Spleen (tissue), 11 donors: Measurements from ENCODE around the gene C12orf76. TPM values are rescaled to one million over a fixed set of nuclear protein-coding genes. Genes with fewer than 3 reads are reported as not detected.

Source experiments
- DNase-seq: peaks from one replicate; pipeline ENCODE4 v3.0.0-alpha.2; 2020
- H3K27ac ChIP-seq, 8 donors: fragments of 200-600 bp; sonication (generic) in 7 of 8; 1 replicate in 4 of 8; 2 replicates in 4 of 8; pipeline versions ENCODE4 v1.5.0 to v1.8.0; 2016 to 2021; ENCODE audit warnings: inconsistent platforms in 4 of 8, mild to moderate bottlenecking in 4 of 8, moderate library complexity in 1 of 8
- H3K27me3 ChIP-seq, 7 donors: fragments of 200-600 bp; sonication (generic) in 6 of 7; replicated peaks in 1 of 7; 1 replicate in 4 of 7; 2 replicates in 3 of 7; pipeline versions ENCODE4 v1.5.0 to v1.8.0; 2016 to 2021; ENCODE audit warnings: inconsistent platforms in 3 of 7, mild to moderate bottlenecking in 1 of 7
- H3K36me3 ChIP-seq, 6 donors: fragments of 200-600 bp; sonication (generic) in 5 of 6; 1 replicate in 4 of 6; 2 replicates in 2 of 6; pipeline versions ENCODE4 v1.5.0 to v1.8.0; 2016 to 2021; ENCODE audit warnings: inconsistent platforms in 2 of 6
- H3K4me1 ChIP-seq, 6 donors: fragments of 200-600 bp; sonication (generic) in 5 of 6; 1 replicate in 3 of 6; 2 replicates in 3 of 6; pipeline versions ENCODE4 v1.5.0 to v1.8.0; 2016 to 2021; ENCODE audit warnings: inconsistent platforms in 3 of 6
- H3K4me3 ChIP-seq, 8 donors: fragments of 200-600 bp; sonication (generic) in 7 of 8; 1 replicate in 4 of 8; 2 replicates in 4 of 8; pipeline versions ENCODE4 v1.5.0 to v1.8.0; 2016 to 2021; ENCODE audit warnings: inconsistent platforms in 4 of 8, mild to moderate bottlenecking in 4 of 8, moderate library complexity in 2 of 8
- H3K9me3 ChIP-seq, 8 donors: fragments of 200-600 bp; sonication (generic) in 7 of 8; 1 replicate in 4 of 8; 2 replicates in 4 of 8; pipeline versions ENCODE4 v1.5.0 to v1.8.0; 2016 to 2021; ENCODE audit warnings: inconsistent platforms in 4 of 8
- POLR2A ChIP-seq, 3 donors: fragments of 450-650 bp; IDR thresholded peaks; one replicate each; pipeline ENCODE4 v1.5.1; 2017; ENCODE audit warnings: antibody characterized with exemption in 3 of 3, mild to moderate bottlenecking in 1 of 3
- POLR2AphosphoS5 ChIP-seq, 3 donors: sonication (generic); formaldehyde crosslinking; IDR thresholded peaks; one replicate each; pipeline ENCODE4 v1.5.1; 2017; ENCODE audit warnings: antibody characterized with exemption in 3 of 3
- WGBS, 5 donors: extraction: QIAGEN DNeasy Blood & Tissue Kit in 3 of 5; methylation state at CpG; one replicate each; pipeline versions ENCODE4 v1.1.5 to v1.1.7; 2013 to 2018; 5-methylcytosine and 5-hydroxymethylcytosine counted together
- intact Hi-C: fragments of 100-400 bp; cut with DNase I; formaldehyde crosslinking; loops from one replicate; pipeline ENCODE4 v1.15.0; 2023; ENCODE audit warnings: low total_unique reads
- polyA plus RNA-seq, 3 donors: library from polyadenylated mRNA; stranded (reverse); fragments of 200-250 nt; gene quantifications; one replicate each; pipeline ENCODE4 v1.2.1, GENCODE V29; 2013
- total RNA-seq, 7 donors: library from RNA; depleted of rRNA in 3 of 7; stranded (reverse); fragments of >200 nt in 3 of 7; fragmentation: NEBNext Ultra II Directional in 4 of 7; extraction: Animal tissue kit (Norgen Biotek cat#: 25700) in 4 of 7; gene quantifications; one replicate each; pipeline versions ENCODE4 v1.1.0 to v1.2.1, GENCODE V29; 2016 to 2021
- TF ChIP-seq, protein P1 (sequence below), 11 experiments: fragments of 200-600 bp in 7 of 11; fragments of 450-650 bp in 4 of 11; sonication (generic) in 4 of 11; IDR thresholded peaks in 8 of 11; conservative IDR thresholded peaks in 3 of 11; 1 replicate in 7 of 11; 2 replicates in 4 of 11; pipeline versions ENCODE4 v1.4.0 to v1.8.0; 2016 to 2021; ENCODE audit warnings: antibody characterized with exemption in 11 of 11, inconsistent platforms in 4 of 11, mild to moderate bottlenecking in 1 of 11
- donor health status: healthy with polysubstance abuse.
- donor health status: DM: no; HTN: no; CAD: no; lungs with moderate emphysema.
- donor health status: DM: no; HTN: no; CAD: no.
- donor health status: Bipolar disorder and iron deficiency.
- donor health status: healthy.
- donor health status: DM: no; HTN: no; CAD: no.
- donor health status: DM: yes; HTN: yes; CAD: no.

Gene C12orf76
- total and polyA plus RNA-seq, 10 donors, result 12.9 to 21.5 (median 17.1) TPM

DNA sequence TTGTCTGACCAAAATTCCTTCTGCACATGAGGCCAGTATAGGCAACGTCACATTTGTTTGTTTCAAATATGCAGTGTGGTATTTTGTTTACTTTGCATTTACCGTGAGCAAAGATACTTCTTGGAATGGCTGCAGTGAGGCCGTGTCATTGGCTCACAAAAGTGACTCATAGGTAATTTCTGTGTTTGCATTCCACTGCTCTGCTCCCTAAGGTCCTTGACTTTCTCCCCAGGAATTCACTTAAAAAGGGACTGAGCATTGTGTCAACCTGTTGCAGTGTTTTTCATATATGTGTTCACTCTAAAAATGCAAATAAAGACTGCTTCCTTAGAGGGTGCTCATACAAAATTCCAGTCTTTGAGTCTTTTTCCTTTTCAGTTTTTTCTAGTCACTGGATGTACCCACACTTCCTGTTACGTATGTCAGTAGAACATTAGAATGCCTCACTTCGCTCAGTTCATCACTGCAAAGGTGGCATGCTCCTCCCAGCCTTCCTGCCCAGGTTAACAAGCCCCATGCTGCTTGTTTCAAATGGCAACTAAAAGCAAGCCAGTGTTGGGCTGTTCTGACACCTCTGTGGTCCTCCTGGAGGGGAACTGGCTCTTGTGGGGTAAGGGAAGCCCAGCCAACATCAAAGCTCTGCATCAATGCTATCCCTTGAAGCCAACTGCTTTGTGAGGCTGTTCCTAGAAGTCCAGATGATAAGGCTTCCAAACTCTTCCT lies 9.1 kb downstream of the C12orf76 start:
- Histone ChIP-seq H3K4me3 (no peak overlapping the region), H3K9me3 (no peaks in the 10 kb centered on the region), H3K36me3 (peaks cover 2 to 90% (median 52%) of the 10 kb centered on the region in 6 donors), H3K27ac (peak overlapping the region; percentile 31 to 78 (median 55)), H3K27me3 (no peaks in the 10 kb centered on the region), H3K4me1 (peaks cover 14 to 59% (median 30%) of the 10 kb centered on the region in 6 donors)
- 43 to 63% (median 54%) methylated on average over 5 of the region's 5 CpGs for WGBS, 5 donors
- intact Hi-C loops, result no loop called here
- TF ChIP-seq, protein P1, sequence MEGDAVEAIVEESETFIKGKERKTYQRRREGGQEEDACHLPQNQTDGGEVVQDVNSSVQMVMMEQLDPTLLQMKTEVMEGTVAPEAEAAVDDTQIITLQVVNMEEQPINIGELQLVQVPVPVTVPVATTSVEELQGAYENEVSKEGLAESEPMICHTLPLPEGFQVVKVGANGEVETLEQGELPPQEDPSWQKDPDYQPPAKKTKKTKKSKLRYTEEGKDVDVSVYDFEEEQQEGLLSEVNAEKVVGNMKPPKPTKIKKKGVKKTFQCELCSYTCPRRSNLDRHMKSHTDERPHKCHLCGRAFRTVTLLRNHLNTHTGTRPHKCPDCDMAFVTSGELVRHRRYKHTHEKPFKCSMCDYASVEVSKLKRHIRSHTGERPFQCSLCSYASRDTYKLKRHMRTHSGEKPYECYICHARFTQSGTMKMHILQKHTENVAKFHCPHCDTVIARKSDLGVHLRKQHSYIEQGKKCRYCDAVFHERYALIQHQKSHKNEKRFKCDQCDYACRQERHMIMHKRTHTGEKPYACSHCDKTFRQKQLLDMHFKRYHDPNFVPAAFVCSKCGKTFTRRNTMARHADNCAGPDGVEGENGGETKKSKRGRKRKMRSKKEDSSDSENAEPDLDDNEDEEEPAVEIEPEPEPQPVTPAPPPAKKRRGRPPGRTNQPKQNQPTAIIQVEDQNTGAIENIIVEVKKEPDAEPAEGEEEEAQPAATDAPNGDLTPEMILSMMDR (IDR thresholded peaks at IDR 0.05 in 8 of 11, conservative IDR thresholded peaks at IDR 0.05 in 3 of 11), result no peak
- no peak for TF ChIP-seq POLR2A (IDR thresholded peaks at IDR 0.05)
- TF ChIP-seq POLR2AphosphoS5 (IDR thresholded peaks at IDR 0.05), result peak in 1 of 3 donors; percentile 33
- no peak for DNase-seq

DNA sequence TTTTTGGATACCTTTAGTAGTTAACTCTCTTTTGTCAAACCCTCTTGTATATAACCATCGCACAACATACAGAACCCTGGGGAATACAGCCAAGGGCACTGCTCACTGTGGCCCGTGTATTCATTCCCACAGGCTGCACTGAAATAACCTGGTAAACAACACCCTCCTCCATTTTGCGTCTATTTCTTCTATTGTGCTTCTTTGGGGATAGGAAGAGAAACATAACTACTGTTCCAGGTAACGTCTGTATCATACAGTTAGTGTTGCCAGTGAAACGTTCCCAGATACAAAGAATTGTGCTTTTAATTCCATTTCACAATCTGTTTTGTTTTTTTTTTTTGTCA lies 9.6 kb downstream of the C12orf76 start:
- Histone ChIP-seq H3K36me3 (peaks cover 2 to 90% (median 55%) of the 10 kb centered on the region in 6 donors), H3K27me3 (no peaks in the 10 kb centered on the region), H3K27ac (peak overlapping the region in 6 of 8 donors; percentile 50 to 78 (median 65)), H3K4me3 (no peak overlapping the region), H3K4me1 (peaks cover 14 to 54% (median 30%) of the 10 kb centered on the region in 6 donors), H3K9me3 (no peaks in the 10 kb centered on the region)
- DNase-seq, result no peak
- intact Hi-C loops, result no loop called here
- WGBS, 5 donors, result 73 to 85% (median 81%) methylated on average over 5 of the region's 5 CpGs
- no peak for TF ChIP-seq POLR2A (IDR thresholded peaks at IDR 0.05)
- TF ChIP-seq, protein P1 (IDR thresholded peaks at IDR 0.05 in 8 of 11, conservative IDR thresholded peaks at IDR 0.05 in 3 of 11), result no peak
- no peak for TF ChIP-seq POLR2AphosphoS5 (IDR thresholded peaks at IDR 0.05)

DNA sequence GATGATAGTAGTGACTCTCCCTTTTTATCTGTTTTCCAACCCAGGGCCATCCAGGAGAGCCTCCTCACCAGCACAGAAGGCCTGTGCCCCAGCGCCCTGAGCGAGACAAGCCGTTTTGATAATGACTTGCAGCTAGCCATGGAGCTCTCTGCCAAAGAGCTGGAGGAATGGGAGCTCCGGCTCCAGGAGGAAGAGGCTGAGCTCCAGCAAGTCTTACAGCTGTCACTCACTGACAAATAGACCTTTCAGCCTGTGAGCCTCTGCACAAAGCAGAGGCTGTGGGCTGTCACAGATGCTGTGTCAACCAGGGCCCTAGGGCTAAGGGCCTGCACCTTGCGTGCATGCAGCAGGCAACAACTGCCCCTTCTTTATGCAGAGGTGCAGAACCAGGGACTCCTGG lies 11.0 kb downstream of the C12orf76 start:
- Histone ChIP-seq H3K4me1 (peaks cover 7 to 40% (median 18%) of the 10 kb centered on the region in 6 donors), H3K36me3 (peaks cover 2 to 96% (median 63%) of the 10 kb centered on the region in 6 donors), H3K27ac (peak overlapping the region in 3 of 8 donors; percentile 2 to 24 (median 17)), H3K27me3 (no peaks in the 10 kb centered on the region), H3K9me3 (no peaks in the 10 kb centered on the region), H3K4me3 (no peak overlapping the region)
- intact Hi-C loops, result no loop called here
- no peak for DNase-seq
- WGBS, 5 donors, result 90 to 96% (median 94%) methylated on average over 5 of the region's 5 CpGs
- TF ChIP-seq, protein P1 (IDR thresholded peaks at IDR 0.05 in 8 of 11, conservative IDR thresholded peaks at IDR 0.05 in 3 of 11), result no peak
- peak in 1 of 3 donors; percentile 36 for TF ChIP-seq POLR2AphosphoS5 (IDR thresholded peaks at IDR 0.05)
- no peak for TF ChIP-seq POLR2A (IDR thresholded peaks at IDR 0.05)

DNA sequence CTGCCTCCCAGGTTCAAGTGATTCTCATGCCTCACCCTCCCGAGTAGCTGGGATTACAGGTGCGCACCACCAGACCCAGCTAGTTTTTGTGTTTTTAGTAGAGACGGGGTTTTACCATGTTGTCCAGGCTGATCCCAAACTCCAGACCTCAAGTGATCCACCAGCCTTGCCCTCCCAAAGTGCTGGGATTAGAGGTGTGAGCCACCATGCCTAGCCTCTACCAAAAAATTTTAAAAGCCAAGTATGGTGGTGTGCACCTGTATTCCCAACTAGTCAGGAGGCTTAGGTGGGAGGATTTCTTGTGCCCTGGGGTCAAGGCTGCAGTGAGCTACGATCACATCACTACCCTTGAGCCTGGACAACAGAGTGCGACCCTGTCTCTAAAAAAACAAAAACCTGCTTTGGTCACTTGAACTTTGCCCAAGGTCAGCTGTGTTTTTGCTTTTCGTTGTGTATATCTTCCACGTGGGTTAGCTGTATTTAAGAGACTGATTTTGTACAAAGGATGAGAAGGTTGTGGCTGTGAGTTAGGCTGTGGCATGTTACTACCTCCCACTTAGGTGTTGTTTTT lies 12.7 kb downstream of the C12orf76 start:
- Histone ChIP-seq H3K4me3 (no peak overlapping the region), H3K4me1 (peaks cover 7 to 33% (median 16%) of the 10 kb centered on the region in 6 donors), H3K9me3 (no peaks in the 10 kb centered on the region), H3K27ac (peak overlapping the region in 1 of 8 donors; percentile 14), H3K27me3 (no peaks in the 10 kb centered on the region), H3K36me3 (peaks cover 2 to 98% (median 72%) of the 10 kb centered on the region in 6 donors)
- TF ChIP-seq, protein P1 (IDR thresholded peaks at IDR 0.05 in 8 of 11, conservative IDR thresholded peaks at IDR 0.05 in 3 of 11), result no peak
- TF ChIP-seq POLR2A (IDR thresholded peaks at IDR 0.05) (no peak), POLR2AphosphoS5 (IDR thresholded peaks at IDR 0.05) (no peak)
- 86 to 93% (median 89%) methylated on average over 7 of the region's 7 CpGs for WGBS, 5 donors
- DNase-seq, result no peak
- intact Hi-C loops, result no loop called here
